ENCODE measurements around the gene RGMB. TPM values are rescaled to one million over a fixed set of nuclear protein-coding genes. Genes with fewer than 3 reads are reported as not detected.

RGMB gene
- polyA plus RNA-seq, 1 of the 3 experiments (the other 2 are of a cell fraction), result 86.7 TPM

GRCh38 chr5:98773464-98774191, at the start of gene RGMB (continued):
- TF ChIP-seq TCF12 (IDR thresholded peaks at IDR 0.05) (no peak), PBX3 (IDR thresholded peaks at IDR 0.05) (peak; percentile 98), POLR2AphosphoS5 (IDR thresholded peaks at IDR 0.05; ENCODE audit: low read depth, low read length) (peak; percentile 81; the same call in 1 of the 2 replicates), MAX (IDR thresholded peaks at IDR 0.05; ENCODE audit: low read depth) (no peak), EP300 (IDR thresholded peaks at IDR 0.05; ENCODE audit: borderline replicate concordance in 1 of 2, low read depth in 1 of 2, low read length in 1 of 2) (no peak), GATA2 (CRISPR knock-in tag; IDR thresholded peaks at IDR 0.05) (no peak), JUND (IDR thresholded peaks at IDR 0.05) (no peak), EZH2phosphoT487 (IDR thresholded peaks at IDR 0.05; ENCODE audit: borderline replicate concordance, low read depth) (no peak)
- TF ChIP-seq, protein P1, sequence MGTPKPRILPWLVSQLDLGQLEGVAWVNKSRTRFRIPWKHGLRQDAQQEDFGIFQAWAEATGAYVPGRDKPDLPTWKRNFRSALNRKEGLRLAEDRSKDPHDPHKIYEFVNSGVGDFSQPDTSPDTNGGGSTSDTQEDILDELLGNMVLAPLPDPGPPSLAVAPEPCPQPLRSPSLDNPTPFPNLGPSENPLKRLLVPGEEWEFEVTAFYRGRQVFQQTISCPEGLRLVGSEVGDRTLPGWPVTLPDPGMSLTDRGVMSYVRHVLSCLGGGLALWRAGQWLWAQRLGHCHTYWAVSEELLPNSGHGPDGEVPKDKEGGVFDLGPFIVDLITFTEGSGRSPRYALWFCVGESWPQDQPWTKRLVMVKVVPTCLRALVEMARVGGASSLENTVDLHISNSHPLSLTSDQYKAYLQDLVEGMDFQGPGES (IDR thresholded peaks at IDR 0.05; ENCODE audit: low read depth, low read length), result peak; percentile 78

GRCh38 chr5:98726258-98726657, 47.2 kb upstream of the RGMB start:
- ChIA-PET CTCF (interaction anchor here (0.9 kb wide), 1 partner anchor 70 kb away, joined by 3 read pairs; no protein-coding TSS in a partner anchor), POLR2A (interaction anchor here (0.6 kb wide), 1 partner anchor 1098 kb away, joined by 3 read pairs; no protein-coding TSS in a partner anchor)
- Histone ChIP-seq H3K27me3 (ENCODE audit: insufficient read depth) (no peaks in the 10 kb centered on the region), H3K4me1 (ENCODE audit: control insufficient read depth in 1 of 2, insufficient read depth in 2 of 2, low read depth in 1 of 2, low read length in 1 of 2) (peaks cover 0 to 10% of the 10 kb centered on the region in 2 experiments; a peak in 1 of 4 replicates), H3K9me3 (no peaks in the 10 kb centered on the region), H3K9me2 (no peaks in the 10 kb centered on the region), H2AFZ (ENCODE audit: low read depth) (no peak overlapping the region), H3K36me3 (replicated peaks in 1 of 2; ENCODE audit: control insufficient read depth in 1 of 2, insufficient read depth in 2 of 2, low read length in 1 of 2) (no peaks in the 10 kb centered on the region), H4K20me1 (ENCODE audit: insufficient read depth) (no peaks in the 10 kb centered on the region), H3K9ac (no peak overlapping the region), H3K79me2 (ENCODE audit: insufficient read depth) (no peaks in the 10 kb centered on the region), H3K4me3 (ENCODE audit: low read depth in 2 of 2, low read length in 1 of 2) (no peak overlapping the region), H3K27ac (ENCODE audit: low read depth in 2 of 2, low read length in 1 of 2) (no peak overlapping the region), H3F3A (replicated peaks; ENCODE audit: insufficient read depth) (peaks cover 2% of the 10 kb centered on the region), H3K4me2 (no peak overlapping the region)
- no peak for TF ChIP-seq SMC3 (IDR thresholded peaks at IDR 0.05; ENCODE audit: low read depth, low read length)
- no peak for DNase-seq
- 74% methylated on average over 2 of the region's 2 CpGs for WGBS (ENCODE audit: low lambda C conversion rate)

DNA sequence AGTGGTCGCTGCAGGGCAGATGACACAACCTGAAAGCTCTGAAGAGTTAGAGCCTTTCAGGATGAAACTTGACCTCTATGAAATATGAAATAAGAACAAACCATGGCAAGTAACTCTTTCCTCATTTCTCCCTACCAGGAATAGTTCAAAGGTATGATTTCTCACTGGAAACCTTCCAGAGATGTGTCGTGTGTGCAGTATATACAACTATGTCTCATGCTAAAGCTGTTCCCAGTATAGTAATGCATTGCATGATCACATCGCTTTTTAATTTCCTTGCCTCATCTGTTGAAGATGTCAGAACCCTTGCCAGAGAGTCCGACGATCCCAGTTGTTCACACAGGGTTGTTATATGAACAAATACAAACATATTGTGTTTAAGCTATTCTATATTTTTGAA, 45.8 kb upstream of the RGMB start:
- Histone ChIP-seq H3K4me1 (ENCODE audit: control insufficient read depth in 1 of 2, insufficient read depth in 2 of 2, low read depth in 1 of 2, low read length in 1 of 2) (no peaks in the 10 kb centered on the region), H3F3A (replicated peaks; ENCODE audit: insufficient read depth) (no peaks in the 10 kb centered on the region), H3K4me2 (no peak overlapping the region), H3K9me3 (no peaks in the 10 kb centered on the region), H3K4me3 (ENCODE audit: low read depth in 2 of 2, low read length in 1 of 2) (no peak overlapping the region), H3K27ac (ENCODE audit: low read depth in 2 of 2, low read length in 1 of 2) (no peak overlapping the region), H3K79me2 (ENCODE audit: insufficient read depth) (no peaks in the 10 kb centered on the region), H2AFZ (ENCODE audit: low read depth) (no peak overlapping the region), H4K20me1 (ENCODE audit: insufficient read depth) (no peaks in the 10 kb centered on the region), H3K36me3 (replicated peaks in 1 of 2; ENCODE audit: control insufficient read depth in 1 of 2, insufficient read depth in 2 of 2, low read length in 1 of 2) (no peaks in the 10 kb centered on the region), H3K27me3 (ENCODE audit: insufficient read depth) (no peaks in the 10 kb centered on the region), H3K9ac (no peak overlapping the region), H3K9me2 (no peaks in the 10 kb centered on the region)
- POLR2A ChIA-PET, result no interaction called here
- WGBS (ENCODE audit: low lambda C conversion rate), result 82% methylated on average over 5 of the region's 5 CpGs
- no peak for DNase-seq
- CTCF ChIA-PET, result interaction anchor here (3.2 kb wide), 1 partner anchor 41 kb away, joined by 14 read pairs; no protein-coding TSS in a partner anchor
- no peak for TF ChIP-seq RFX5 (IDR thresholded peaks at IDR 0.05; ENCODE audit: low read length)
- TF ChIP-seq TAF1 (IDR thresholded peaks at IDR 0.05; ENCODE audit: borderline replicate concordance, low read depth, low read length), result no peak
- TF ChIP-seq YY1 (IDR thresholded peaks at IDR 0.05; ENCODE audit: low read depth), result no peak
- no peak for TF ChIP-seq RXRA (IDR thresholded peaks at IDR 0.05; ENCODE audit: borderline replicate concordance, low read depth)
- no peak for TF ChIP-seq REST (IDR thresholded peaks at IDR 0.05; ENCODE audit: low read depth, low read length)
- no peak for TF ChIP-seq SMC3 (IDR thresholded peaks at IDR 0.05; ENCODE audit: low read depth, low read length)
- TF ChIP-seq, protein P1 (IDR thresholded peaks at IDR 0.05; ENCODE audit: low read depth, low read length), result no peak
- TF ChIP-seq JUND (IDR thresholded peaks at IDR 0.05), result no peak
- TF ChIP-seq NFIC (IDR thresholded peaks at IDR 0.05; ENCODE audit: borderline replicate concordance), result no peak
